CD14-positive monocyte (primary cell): ENCODE measurements around the gene KDM5C. TPM values are rescaled to one million over a fixed set of nuclear protein-coding genes. Genes with fewer than 3 reads are reported as not detected.
A peak's percentile ranks its signal among the peaks of the same experiment; 100 is the strongest.

Experiments
- DNase-seq, 3 donors: peaks; one replicate each; pipeline ENCODE4 v3.0.0-alpha.2; 2011 to 2022
- H2AFZ ChIP-seq: 2 replicates; pipeline ENCODE4 v1.6.0; 2012; ENCODE audit warnings: mild to moderate bottlenecking, low read depth, low read length, inconsistent platforms; ENCODE audit not compliant: insufficient read depth, poor library complexity, severe bottlenecking
- H3K27ac ChIP-seq, 2 donors: 1 replicate in 1 of 2; 2 replicates in 1 of 2; pipeline ENCODE4 v1.5.1; 2012 to 2013; ENCODE audit warnings: low read length in 2 of 2, control low read depth in 1 of 2, inconsistent platforms in 1 of 2, low read depth in 1 of 2, mild to moderate bottlenecking in 1 of 2
- H3K27me3 ChIP-seq, 2 donors: one replicate each; pipeline versions ENCODE4 v1.6.0 to v1.6.1; 2011 to 2013; ENCODE audit warnings: low read length in 2 of 2; ENCODE audit not compliant: control insufficient read depth in 2 of 2, insufficient read depth in 2 of 2
- H3K36me3 ChIP-seq, 2 donors: replicated peaks in 1 of 2; 1 replicate in 1 of 2; 2 replicates in 1 of 2; pipeline versions ENCODE4 v1.5.1 to v1.6.1; 2012 to 2013; ENCODE audit warnings: low read length in 2 of 2, control low read depth in 1 of 2, inconsistent platforms in 1 of 2, mild to moderate bottlenecking in 1 of 2; ENCODE audit not compliant: insufficient read depth in 2 of 2, control insufficient read depth in 1 of 2
- H3K4me1 ChIP-seq, 2 donors: 1 replicate in 1 of 2; 2 replicates in 1 of 2; pipeline versions ENCODE4 v1.5.1 to v1.6.1; 2012 to 2013; ENCODE audit warnings: low read length in 2 of 2, control low read depth in 1 of 2, inconsistent platforms in 1 of 2, mild to moderate bottlenecking in 1 of 2, moderate library complexity in 1 of 2; ENCODE audit not compliant: insufficient read depth in 2 of 2, control insufficient read depth in 1 of 2
- H3K4me2 ChIP-seq: replicated peaks from 2 replicates; pipeline ENCODE3; 2012; ENCODE audit warnings: low read length, moderate library complexity, mild to moderate bottlenecking; ENCODE audit not compliant: poor library complexity, severe bottlenecking; ENCODE audit errors: extremely low read depth
- H3K4me3 ChIP-seq, 3 experiments: fragments of 200-600 bp in 1 of 3; sonication (generic) in 1 of 3; replicated peaks in 1 of 3; 1 replicate in 2 of 3; 2 replicates in 1 of 3; pipeline ENCODE4 v1.5.1; 2011 to 2013; ENCODE audit warnings: low read length in 3 of 3, mild to moderate bottlenecking in 3 of 3, control low read depth in 2 of 3, low read depth in 2 of 3, inconsistent platforms in 1 of 3, moderate library complexity in 1 of 3
- H3K79me2 ChIP-seq: 2 replicates; pipeline ENCODE4 v1.6.0; 2012; ENCODE audit warnings: mild to moderate bottlenecking, control low read depth, inconsistent platforms, low read length, moderate library complexity; ENCODE audit not compliant: insufficient read depth
- H3K9ac ChIP-seq: 2 replicates; pipeline ENCODE4 v1.6.0; 2017; ENCODE audit warnings: low read length, mild to moderate bottlenecking; ENCODE audit not compliant: insufficient read depth, poor library complexity, severe bottlenecking
- H3K9me3 ChIP-seq, 2 donors: replicated peaks in 1 of 2; 1 replicate in 1 of 2; 2 replicates in 1 of 2; pipeline versions ENCODE4 v1.5.1 to v1.6.1; 2012 to 2013; ENCODE audit warnings: low read length in 2 of 2, control low read depth in 1 of 2; ENCODE audit not compliant: control insufficient read depth in 1 of 2, insufficient read depth in 1 of 2
- H4K20me1 ChIP-seq: 2 replicates; pipeline ENCODE4 v1.6.0; 2012; ENCODE audit warnings: mild to moderate bottlenecking, low read length, control low read depth, moderate library complexity; ENCODE audit not compliant: insufficient read depth
- H3K27ac Mint-ChIP-seq, 7 donors: one replicate each; pipeline ENCODE4 v1.8.0; 2020; ENCODE audit warnings: mild to moderate bottlenecking in 7 of 7, mixed read lengths in 7 of 7, moderate library complexity in 6 of 7, inconsistent platforms in 2 of 7
- H3K27me3 Mint-ChIP-seq, 3 donors: one replicate each; pipeline ENCODE4 v1.8.0; 2021 to 2022; ENCODE audit warnings: low read depth in 3 of 3, mild to moderate bottlenecking in 3 of 3, mixed read lengths in 3 of 3, moderate library complexity in 3 of 3, inconsistent platforms in 1 of 3
- H3K36me3 Mint-ChIP-seq, 2 donors: one replicate each; pipeline ENCODE4 v1.8.0; 2020; ENCODE audit warnings: mixed read lengths in 2 of 2, inconsistent platforms in 1 of 2, mild to moderate bottlenecking in 1 of 2
- H3K4me1 Mint-ChIP-seq: one replicate; pipeline ENCODE4 v1.8.0; 2020; ENCODE audit warnings: mild to moderate bottlenecking, mixed read lengths
- H3K4me3 Mint-ChIP-seq, 2 donors: one replicate each; pipeline ENCODE4 v1.8.0; 2020; ENCODE audit warnings: mild to moderate bottlenecking in 2 of 2, mixed read lengths in 2 of 2, moderate library complexity in 1 of 2
- H3K9me3 Mint-ChIP-seq, 7 donors: one replicate each; pipeline ENCODE4 v1.8.0; 2020 to 2022; ENCODE audit warnings: mixed read lengths in 7 of 7, mild to moderate bottlenecking in 6 of 7, moderate library complexity in 6 of 7, inconsistent platforms in 2 of 7
- WGBS: methylation state at CpG from one replicate; pipeline ENCODE4 v1.1.5; 2013; ENCODE audit warnings: missing lambda C conversion rate; ENCODE audit not compliant: insufficient coverage; 5-methylcytosine and 5-hydroxymethylcytosine counted together
- intact Hi-C, 2 donors: fragments of 100-400 bp; cut with micrococcal nuclease; formaldehyde crosslinking; loops; one replicate each; pipeline versions ENCODE4 v1.15.0 to v1.15.1; 2023
- polyA plus RNA-seq, 3 donors: library from polyadenylated mRNA; depleted of rRNA in 1 of 3; unstranded in 2 of 3; stranded (reverse) in 1 of 3; fragments of 300-500 nt in 2 of 3; fragments of >200 nt in 1 of 3; fragmentation: Illumina TruSeq in 2 of 3; gene quantifications; 1 replicate in 2 of 3; 2 replicates in 1 of 3; pipeline ENCODE4 v1.2.3, GENCODE V29; 2012 to 2021
- TF ChIP-seq, protein P1 (sequence below): fragments of 200-600 bp; IDR thresholded peaks from one replicate; pipeline ENCODE4 v1.8.0; 2022; ENCODE audit warnings: antibody characterized with exemption, mild to moderate bottlenecking

KDM5C gene
- polyA plus RNA-seq, 3 donors = 13.3 to 93.6 (median 16.7) TPM

- Mint-ChIP-seq H3K27me3 (peaks cover 8 to 63% (median 26%) of the 10 kb centered on the region in 3 donors), H3K4me3 (peak overlapping the region in 1 of 2 donors; percentile 21), H3K27ac (no peak overlapping the region), H3K9me3 (peaks cover 0 to 7% (median 0%) of the 10 kb centered on the region in 7 donors), H3K36me3 (peaks cover 25 to 44% of the 10 kb centered on the region in 2 donors), H3K4me1 (peaks cover 15% of the 10 kb centered on the region)
- no peaks in the 10 kb centered on the region for H3K79me2 ChIP-seq
- TF ChIP-seq, protein P1, sequence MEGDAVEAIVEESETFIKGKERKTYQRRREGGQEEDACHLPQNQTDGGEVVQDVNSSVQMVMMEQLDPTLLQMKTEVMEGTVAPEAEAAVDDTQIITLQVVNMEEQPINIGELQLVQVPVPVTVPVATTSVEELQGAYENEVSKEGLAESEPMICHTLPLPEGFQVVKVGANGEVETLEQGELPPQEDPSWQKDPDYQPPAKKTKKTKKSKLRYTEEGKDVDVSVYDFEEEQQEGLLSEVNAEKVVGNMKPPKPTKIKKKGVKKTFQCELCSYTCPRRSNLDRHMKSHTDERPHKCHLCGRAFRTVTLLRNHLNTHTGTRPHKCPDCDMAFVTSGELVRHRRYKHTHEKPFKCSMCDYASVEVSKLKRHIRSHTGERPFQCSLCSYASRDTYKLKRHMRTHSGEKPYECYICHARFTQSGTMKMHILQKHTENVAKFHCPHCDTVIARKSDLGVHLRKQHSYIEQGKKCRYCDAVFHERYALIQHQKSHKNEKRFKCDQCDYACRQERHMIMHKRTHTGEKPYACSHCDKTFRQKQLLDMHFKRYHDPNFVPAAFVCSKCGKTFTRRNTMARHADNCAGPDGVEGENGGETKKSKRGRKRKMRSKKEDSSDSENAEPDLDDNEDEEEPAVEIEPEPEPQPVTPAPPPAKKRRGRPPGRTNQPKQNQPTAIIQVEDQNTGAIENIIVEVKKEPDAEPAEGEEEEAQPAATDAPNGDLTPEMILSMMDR = no peak
- no peak overlapping the region for H3K4me2 ChIP-seq
- H3K4me3 ChIP-seq = no peak overlapping the region
- intact Hi-C loops = no loop called here
- H3K9me3 ChIP-seq = no peaks in the 10 kb centered on the region
- H3K27me3 ChIP-seq = peaks cover 0 to 7% of the 10 kb centered on the region in 2 donors
- DNase-seq = no peak
- peaks cover 7 to 26% of the 10 kb centered on the region in 2 donors for H3K36me3 ChIP-seq
- no peak overlapping the region for H2AFZ ChIP-seq
- H3K27ac ChIP-seq = no peak overlapping the region
- no peak overlapping the region for H3K9ac ChIP-seq
- peaks cover 27% of the 10 kb centered on the region for H4K20me1 ChIP-seq
- WGBS = 93% methylated on average over 2 of the region's 13 CpGs
- peaks cover 12 to 13% of the 10 kb centered on the region in 2 donors for H3K4me1 ChIP-seq
These were observed 32.2 kb upstream of the KDM5C start for GRCh38 chrX:53257166-53257565.

GRCh38 chrX:53256446-53257041 is 31.5 kb upstream of the KDM5C start:
- peaks cover 0 to 7% of the 10 kb centered on the region in 2 donors for H3K27me3 ChIP-seq
- H3K4me3 Mint-ChIP-seq = no peak overlapping the region
- peaks cover 9% of the 10 kb centered on the region for H3K4me1 Mint-ChIP-seq
- TF ChIP-seq, protein P1 = no peak
- no peak overlapping the region for H3K9ac ChIP-seq
- no peak overlapping the region for H2AFZ ChIP-seq
- H3K36me3 ChIP-seq = peaks cover 7 to 26% of the 10 kb centered on the region in 2 donors
- no peak overlapping the region for H3K27ac Mint-ChIP-seq
- H3K4me1 ChIP-seq = peaks cover 6 to 7% of the 10 kb centered on the region in 2 donors
- no peak overlapping the region for H3K4me3 ChIP-seq
- no peak overlapping the region for H3K27ac ChIP-seq
- no peaks in the 10 kb centered on the region for H3K9me3 ChIP-seq
- WGBS = 100% methylated on average over 1 of the region's 17 CpGs
- H3K4me2 ChIP-seq = no peak overlapping the region
- intact Hi-C loops = no loop called here
- H3K79me2 ChIP-seq = no peaks in the 10 kb centered on the region
- H4K20me1 ChIP-seq = peaks cover 23% of the 10 kb centered on the region
- peaks cover 25 to 44% of the 10 kb centered on the region in 2 donors for H3K36me3 Mint-ChIP-seq
- H3K27me3 Mint-ChIP-seq = peaks cover 8 to 57% (median 25%) of the 10 kb centered on the region in 3 donors
- no peak for DNase-seq
- peaks cover 0 to 7% (median 0%) of the 10 kb centered on the region in 7 donors for H3K9me3 Mint-ChIP-seq
